ENCODE results near the gene CYP21A2. TPM values are rescaled to one million over a fixed set of nuclear protein-coding genes. Genes with fewer than 3 reads are reported as not detected.
"Not testable (repeated sequence)": the region's sequence is repeated elsewhere in the genome, so short reads cannot be mapped to it uniquely, and the experiment has no call there.

Gene CYP21A2
- 1 to 10 TPM in 1 of 5 donors, under 1 TPM in 4; 0.26 to 1.2 (median 0.87) TPM for polyA plus RNA-seq (ENCODE audit: insufficient read depth in 1 of 5, insufficient read length in 5 of 5, low replicate concordance in 1 of 5)
- long read RNA-seq, donor 1, result 0 reads
- long read RNA-seq, donor 2, partial matches to known transcripts, result 0 of 5 reads
- long read RNA-seq, donor 2, other reads (novel, unspliced or antisense), result 5 of 5 reads
- long read RNA-seq, donor 3, result 0 reads
- long read RNA-seq, donor 4, result 0 reads
- long read RNA-seq, donor 5, result 0 reads
- long read RNA-seq, donor 6, result 0 reads
- long read RNA-seq, donor 7, result 0 reads
- long read RNA-seq, donor 8, result 0 reads

GRCh38 chr6:32037598-32038524 lies at the start of gene CYP21A2:
TSS of gene CYP21A2 (plus strand) at chr6:32038415. CDS start at chr6:32038423, 8 bp downstream.
- not testable (repeated sequence) for DNase-seq

- DNase-seq, result not testable (repeated sequence)
These were observed 48.9 kb upstream of the CYP21A2 start for GRCh38 chr6:31989363-31989762.

- DNase-seq, result not testable (repeated sequence)
These were observed 43.8 kb upstream of the CYP21A2 start for GRCh38 chr6:31994421-31994820.

GRCh38 chr6:31996385-31996784 lies 41.8 kb upstream of the CYP21A2 start:
- DNase-seq, result not testable (repeated sequence)

GRCh38 chr6:32002546-32003268 lies 35.5 kb upstream of the CYP21A2 start:
- DNase-seq, result not testable (repeated sequence)

- not testable (repeated sequence) for DNase-seq
These were observed 34.9 kb upstream of the CYP21A2 start for GRCh38 chr6:32003301-32003700.

- not testable (repeated sequence) for DNase-seq
These were observed 33.8 kb upstream of the CYP21A2 start for GRCh38 chr6:32004393-32004792.

GRCh38 chr6:32004864-32005537 lies 33.2 kb upstream of the CYP21A2 start:
- DNase-seq, result not testable (repeated sequence)

GRCh38 chr6:32005538-32005880 lies 32.7 kb upstream of the CYP21A2 start:
- DNase-seq, result not testable (repeated sequence)

- not testable (repeated sequence) for DNase-seq
These were observed 32.2 kb upstream of the CYP21A2 start for GRCh38 chr6:32005991-32006529.

GRCh38 chr6:32007086-32007485 lies 31.1 kb upstream of the CYP21A2 start:
- not testable (repeated sequence) for DNase-seq

GRCh38 chr6:32008037-32008436 lies 30.2 kb upstream of the CYP21A2 start:
- DNase-seq, result not testable (repeated sequence)

GRCh38 chr6:32008616-32009015 lies 29.6 kb upstream of the CYP21A2 start:
- DNase-seq, result not testable (repeated sequence)

GRCh38 chr6:32009537-32009936 lies 28.7 kb upstream of the CYP21A2 start:
- not testable (repeated sequence) for DNase-seq

- not testable (repeated sequence) for DNase-seq
These were observed 27.2 kb upstream of the CYP21A2 start for GRCh38 chr6:32010856-32011530.

GRCh38 chr6:32012941-32013617 lies 25.1 kb upstream of the CYP21A2 start:
- DNase-seq, result not testable (repeated sequence)

GRCh38 chr6:32013738-32014137 lies 24.5 kb upstream of the CYP21A2 start:
- not testable (repeated sequence) for DNase-seq

- not testable (repeated sequence) for DNase-seq
These were observed 23.7 kb upstream of the CYP21A2 start, which contains the start of gene C4B for GRCh38 chr6:32014547-32014946. TSS of gene C4B (plus strand) at chr6:32014795. CDS start at chr6:32014846, 51 bp downstream.

GRCh38 chr6:32022100-32022499 lies 16.1 kb upstream of the CYP21A2 start:
- not testable (repeated sequence) for DNase-seq

GRCh38 chr6:32028631-32029030 lies 9.6 kb upstream of the CYP21A2 start:
- DNase-seq, result not testable (repeated sequence)
